ENCODE results near the gene PARD3.

The PARD3 gene

DNA sequence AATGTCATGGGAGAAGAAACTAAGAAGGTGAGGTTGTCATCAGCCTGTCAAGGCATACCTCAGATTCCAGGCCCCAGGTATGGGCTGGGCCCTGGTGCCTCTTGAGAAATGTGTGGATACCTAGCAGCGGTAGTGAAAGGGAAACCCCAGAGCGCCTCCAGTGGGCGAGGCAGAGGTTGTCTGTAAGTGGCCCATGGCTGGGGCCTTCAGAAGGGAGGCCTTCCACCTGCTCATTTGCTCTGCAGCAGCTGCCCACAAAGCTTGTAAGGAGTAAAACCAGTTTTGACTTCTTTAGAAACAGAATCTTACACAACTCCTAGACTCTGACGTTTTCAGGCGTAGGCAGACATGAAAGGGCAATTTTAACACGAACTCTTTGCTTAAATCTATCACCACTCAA, 509.9 kb downstream of the PARD3 start:
- Mint-ChIP-seq H3K4me1 (no peaks in the 10 kb centered on the region), H3K27ac (no peak overlapping the region), H3K4me3 (no peak overlapping the region), H3K9me3 (no peaks in the 10 kb centered on the region), H3K27me3 (no peaks in the 10 kb centered on the region), H3K36me3 (no peaks in the 10 kb centered on the region)

DNA sequence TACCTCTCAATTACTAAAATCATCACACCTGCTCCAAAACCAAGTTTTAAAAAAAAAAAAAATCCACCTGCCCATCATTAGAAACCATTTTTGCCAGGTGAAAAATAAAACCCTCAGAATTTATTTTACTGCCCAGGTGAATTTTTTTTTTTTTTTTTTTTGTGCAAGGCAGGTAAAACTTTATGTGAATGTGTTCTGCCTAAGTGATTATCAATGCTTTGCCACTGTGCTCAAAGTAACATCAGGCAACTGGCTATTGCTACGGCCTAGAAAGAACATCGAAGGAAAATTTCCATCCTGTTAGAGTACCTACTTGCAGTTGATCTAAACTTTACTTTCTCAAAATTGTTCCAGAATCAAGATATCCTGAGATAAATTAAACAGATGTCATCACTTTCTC, 512.1 kb downstream of the PARD3 start:
- H3K36me3 Mint-ChIP-seq, result no peaks in the 10 kb centered on the region
- no peaks in the 10 kb centered on the region for H3K27me3 Mint-ChIP-seq
- H3K9me3 Mint-ChIP-seq, result no peaks in the 10 kb centered on the region
- H3K4me1 Mint-ChIP-seq, result no peaks in the 10 kb centered on the region
- no peak overlapping the region for H3K4me3 Mint-ChIP-seq
- no peak overlapping the region for H3K27ac Mint-ChIP-seq

DNA sequence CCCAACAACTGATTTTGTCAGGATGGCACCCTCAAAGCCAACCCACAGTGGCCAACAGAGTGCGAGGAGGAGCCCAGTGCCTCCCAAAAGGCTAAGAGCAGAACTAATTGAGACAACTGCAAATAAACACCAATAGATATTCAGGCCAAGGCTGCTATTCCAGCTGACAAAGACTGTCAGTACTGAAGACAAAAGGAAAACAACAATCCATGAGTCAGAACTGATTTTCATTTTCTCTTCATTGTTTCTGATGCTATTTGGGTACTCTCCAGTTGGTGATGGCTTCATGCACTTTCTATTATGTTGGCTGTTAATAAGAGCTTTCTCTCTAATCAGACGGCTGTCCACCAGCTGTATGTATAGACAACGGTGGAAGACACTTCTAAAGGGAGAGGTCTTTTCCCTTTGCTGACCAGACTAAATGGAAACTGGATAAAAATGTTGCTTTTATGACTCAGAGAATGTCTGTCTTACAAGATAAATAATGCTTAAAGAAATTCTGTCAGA, 515.9 kb downstream of the PARD3 start:
- H3K36me3 Mint-ChIP-seq, result no peaks in the 10 kb centered on the region
- H3K4me1 Mint-ChIP-seq, result no peaks in the 10 kb centered on the region
- no peaks in the 10 kb centered on the region for H3K9me3 Mint-ChIP-seq
- no peak overlapping the region for H3K27ac Mint-ChIP-seq
- no peaks in the 10 kb centered on the region for H3K27me3 Mint-ChIP-seq
- no peak overlapping the region for H3K4me3 Mint-ChIP-seq

DNA sequence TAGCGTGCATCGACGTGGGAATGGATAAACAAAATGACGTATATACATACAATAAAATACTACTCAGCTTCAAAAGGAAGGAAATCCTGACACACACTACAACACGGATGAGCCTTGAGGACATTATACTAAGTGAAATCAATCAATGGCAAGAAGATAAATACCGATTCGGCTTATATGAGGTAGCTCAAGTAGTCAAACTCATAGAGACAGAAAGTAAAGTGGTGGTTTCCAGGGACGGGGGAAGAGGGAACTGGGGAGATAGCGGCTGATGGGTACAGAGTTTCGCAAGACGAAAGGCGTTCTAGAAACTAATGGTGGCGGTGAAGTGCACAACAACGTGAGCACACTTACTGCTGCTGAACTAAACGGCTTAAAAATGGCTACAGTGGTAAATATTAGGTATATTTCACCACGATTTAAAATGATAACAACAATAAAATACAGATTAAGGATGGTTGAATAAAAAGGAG, 516.7 kb downstream of the PARD3 start:
- Mint-ChIP-seq H3K27me3 (peaks cover 4% of the 10 kb centered on the region), H3K9me3 (no peaks in the 10 kb centered on the region), H3K4me3 (no peak overlapping the region), H3K4me1 (no peaks in the 10 kb centered on the region), H3K27ac (no peak overlapping the region), H3K36me3 (no peaks in the 10 kb centered on the region)

DNA sequence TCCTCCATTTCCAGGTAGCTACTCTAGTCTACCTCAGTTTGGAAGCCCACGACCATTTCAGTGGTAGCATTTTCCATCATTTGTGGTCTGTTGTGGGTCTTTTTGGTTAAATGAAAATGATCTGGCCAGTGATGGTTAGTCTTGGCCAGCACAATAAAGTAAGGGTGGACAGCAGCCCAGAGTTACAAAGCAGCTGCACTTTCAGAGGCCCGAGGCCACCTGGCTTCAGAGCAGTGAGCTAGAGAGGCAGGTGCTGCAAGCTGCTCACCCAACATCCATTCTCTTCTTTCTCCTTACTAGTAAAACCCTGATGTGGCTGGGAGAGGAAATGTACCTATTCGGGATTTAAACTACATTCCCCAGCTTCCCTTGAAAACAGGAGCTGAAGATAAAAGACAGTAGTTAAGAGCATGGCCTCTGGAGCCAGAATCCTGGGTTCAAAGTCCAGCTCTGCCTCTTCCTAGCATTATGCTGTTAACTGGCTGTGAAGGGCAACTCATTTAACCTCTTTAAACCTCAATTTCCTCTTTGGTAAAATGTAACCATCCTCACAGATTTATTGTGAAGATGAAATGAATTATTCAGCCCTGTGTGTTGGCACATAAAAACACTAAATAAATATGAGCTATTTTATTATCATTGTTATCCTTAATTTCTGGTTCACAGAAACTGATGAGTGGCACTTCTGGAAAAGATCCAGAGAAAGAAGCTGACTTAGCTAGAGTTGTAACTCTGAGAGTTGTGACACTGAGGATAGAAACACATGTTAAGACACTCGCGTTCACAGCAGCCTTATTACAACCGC, 517.4 kb downstream of the PARD3 start:
- Mint-ChIP-seq H3K4me3 (no peak overlapping the region), H3K27me3 (peaks cover 4% of the 10 kb centered on the region), H3K4me1 (no peaks in the 10 kb centered on the region), H3K9me3 (no peaks in the 10 kb centered on the region), H3K27ac (no peak overlapping the region), H3K36me3 (no peaks in the 10 kb centered on the region)

DNA sequence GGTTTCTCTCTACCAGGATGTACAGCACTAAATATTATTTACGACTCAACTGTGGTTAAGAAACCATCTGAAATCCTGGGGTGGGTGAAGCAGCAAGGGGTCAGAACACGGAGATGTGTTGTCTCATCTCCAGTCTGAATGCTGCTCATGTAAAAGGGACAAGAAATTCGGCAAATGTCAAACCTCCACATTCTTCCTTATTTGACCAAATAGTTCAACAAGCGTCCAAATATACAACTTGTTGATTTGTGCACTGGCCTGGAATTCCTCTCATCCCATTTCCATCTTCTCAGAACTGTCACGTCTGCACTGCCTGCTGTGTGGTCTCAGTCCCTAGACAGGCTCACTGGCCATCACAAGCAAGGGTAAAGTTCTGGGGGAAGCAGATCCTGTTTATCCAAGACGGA, 520.0 kb downstream of the PARD3 start:
- Mint-ChIP-seq H3K27ac (no peak overlapping the region), H3K9me3 (no peaks in the 10 kb centered on the region), H3K4me1 (no peaks in the 10 kb centered on the region), H3K27me3 (peaks cover 4% of the 10 kb centered on the region), H3K36me3 (no peaks in the 10 kb centered on the region), H3K4me3 (no peak overlapping the region)

DNA sequence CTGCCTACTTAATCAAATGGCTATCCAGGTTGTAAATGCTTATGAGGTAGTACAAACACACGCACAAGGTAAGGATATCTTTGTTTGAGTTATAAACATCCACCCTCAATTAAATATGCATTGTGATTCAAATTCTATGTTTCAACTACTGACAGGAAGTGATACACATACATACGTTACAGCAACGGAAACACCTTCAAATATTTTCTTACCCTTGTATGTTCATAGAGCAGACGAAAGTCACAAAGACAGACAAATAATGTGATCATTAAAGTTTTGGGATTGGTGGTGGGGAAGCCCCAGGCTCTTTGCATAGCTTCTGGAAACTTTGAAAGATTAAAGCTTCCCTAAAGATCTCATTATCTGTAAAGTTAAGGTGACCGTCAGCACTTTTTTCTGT, 521.0 kb downstream of the PARD3 start:
- no peak overlapping the region for H3K4me3 Mint-ChIP-seq
- H3K4me1 Mint-ChIP-seq, result no peaks in the 10 kb centered on the region
- no peaks in the 10 kb centered on the region for H3K36me3 Mint-ChIP-seq
- H3K27me3 Mint-ChIP-seq, result peaks cover 4% of the 10 kb centered on the region
- no peak overlapping the region for H3K27ac Mint-ChIP-seq
- no peaks in the 10 kb centered on the region for H3K9me3 Mint-ChIP-seq

DNA sequence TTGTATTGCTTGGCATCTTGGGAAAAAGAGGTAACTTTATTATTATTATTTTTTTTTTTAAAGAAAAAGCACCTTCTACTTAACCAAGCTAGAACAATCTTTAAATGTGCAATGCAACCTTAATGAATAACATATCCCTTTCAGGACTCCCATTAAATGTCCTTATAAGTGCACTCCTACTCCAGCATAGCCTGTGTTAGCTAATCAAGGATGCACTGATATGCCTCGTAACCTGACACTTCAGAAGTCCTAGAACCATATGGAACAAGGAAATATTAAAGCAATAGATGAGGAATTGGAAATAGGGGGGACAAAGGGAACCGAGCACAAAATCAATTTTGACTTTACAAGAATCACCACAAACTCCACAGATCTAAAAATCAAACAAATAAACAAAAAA, 522.4 kb downstream of the PARD3 start:
- Mint-ChIP-seq H3K4me3 (no peak overlapping the region), H3K9me3 (no peaks in the 10 kb centered on the region), H3K27me3 (peaks cover 4% of the 10 kb centered on the region), H3K4me1 (no peaks in the 10 kb centered on the region), H3K36me3 (no peaks in the 10 kb centered on the region), H3K27ac (no peak overlapping the region)

DNA sequence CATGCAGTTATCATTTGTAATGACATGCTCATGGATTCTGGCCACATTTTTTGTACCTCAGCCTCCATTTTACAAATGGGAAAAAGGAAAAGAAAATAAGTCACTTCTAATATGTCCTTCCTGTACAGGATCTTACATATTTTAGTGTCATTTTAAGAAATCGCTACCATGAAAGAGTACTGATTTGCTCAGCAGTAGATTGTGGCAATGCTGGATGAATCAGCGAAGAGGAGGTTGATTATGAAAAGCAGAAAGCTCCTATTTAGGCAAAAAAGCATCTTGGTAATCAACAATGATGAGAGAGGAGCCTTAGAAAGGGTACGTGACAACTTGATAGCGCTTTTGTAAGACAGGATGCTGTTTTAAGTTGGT, 522.9 kb downstream of the PARD3 start:
- peaks cover 4% of the 10 kb centered on the region for H3K27me3 Mint-ChIP-seq
- no peak overlapping the region for H3K4me3 Mint-ChIP-seq
- no peaks in the 10 kb centered on the region for H3K4me1 Mint-ChIP-seq
- H3K9me3 Mint-ChIP-seq, result no peaks in the 10 kb centered on the region
- no peaks in the 10 kb centered on the region for H3K36me3 Mint-ChIP-seq
- H3K27ac Mint-ChIP-seq, result no peak overlapping the region

DNA sequence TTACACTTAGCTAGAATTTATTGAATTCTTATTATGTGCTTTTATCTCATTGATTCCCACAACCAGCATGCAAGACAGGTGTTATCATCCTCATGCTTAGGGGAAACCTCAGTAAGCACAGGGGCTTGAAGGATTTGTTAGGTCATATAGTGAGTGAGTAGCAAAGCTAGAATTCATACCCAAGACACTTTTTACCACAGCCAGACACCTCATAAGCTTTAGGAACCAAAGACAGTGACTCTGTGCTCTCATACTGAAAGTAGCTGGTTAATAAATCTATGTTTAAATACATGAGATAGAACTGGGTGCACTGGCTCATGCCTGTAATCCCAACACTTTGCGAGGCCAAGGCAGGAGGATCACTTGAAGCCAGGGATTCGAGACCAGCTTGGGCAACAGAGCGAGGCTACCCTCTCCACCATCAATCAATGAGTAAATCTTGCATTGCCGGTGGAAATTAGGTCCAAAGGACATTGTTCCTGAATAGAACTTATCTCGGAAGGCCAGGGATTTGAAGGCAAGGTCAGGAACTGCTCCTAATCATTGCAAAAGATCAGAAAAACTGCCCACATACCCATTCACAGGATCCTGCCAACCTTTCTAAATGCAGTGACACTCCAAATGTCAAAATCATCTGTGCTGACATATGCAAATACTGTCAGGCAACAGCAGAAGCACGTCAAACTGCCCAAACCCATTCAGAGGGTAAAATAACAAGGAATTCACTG, 523.5 kb downstream of the PARD3 start:
- H3K4me1 Mint-ChIP-seq, result no peaks in the 10 kb centered on the region
- no peaks in the 10 kb centered on the region for H3K9me3 Mint-ChIP-seq
- no peak overlapping the region for H3K27ac Mint-ChIP-seq
- H3K27me3 Mint-ChIP-seq, result peaks cover 4% of the 10 kb centered on the region
- no peaks in the 10 kb centered on the region for H3K36me3 Mint-ChIP-seq
- H3K4me3 Mint-ChIP-seq, result no peak overlapping the region

DNA sequence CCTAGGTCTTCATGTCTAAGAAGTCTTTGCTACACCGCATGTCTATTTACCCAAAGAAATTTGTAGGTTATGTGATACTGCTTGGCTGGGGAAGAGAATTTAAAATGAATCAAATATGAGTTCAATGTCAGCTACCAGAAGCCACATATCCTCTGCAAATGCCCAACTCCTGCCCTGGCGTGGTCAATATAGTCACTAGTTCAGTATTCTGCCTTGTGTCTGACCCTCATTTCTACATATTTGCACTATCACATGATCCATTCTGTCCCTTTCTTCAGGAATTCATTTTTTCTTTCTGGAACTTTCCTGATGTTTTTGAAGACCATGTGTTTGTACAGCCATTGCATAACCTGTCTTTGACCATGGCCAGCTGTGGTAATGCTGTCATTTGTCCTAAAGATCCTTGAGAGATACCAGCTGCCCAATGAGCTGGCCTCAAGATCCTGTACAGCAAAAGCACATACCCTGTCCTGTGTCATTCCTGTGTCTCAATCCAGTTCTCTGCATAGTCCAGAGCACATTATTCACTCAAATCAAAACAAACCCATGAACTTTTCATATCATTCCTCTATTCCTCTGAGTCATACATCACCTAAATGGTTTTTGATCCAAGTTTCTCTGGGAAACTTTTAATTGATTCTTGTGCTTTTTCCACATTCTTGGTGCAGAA, 524.5 kb downstream of the PARD3 start:
- no peaks in the 10 kb centered on the region for H3K9me3 Mint-ChIP-seq
- H3K27me3 Mint-ChIP-seq, result peaks cover 4% of the 10 kb centered on the region
- H3K27ac Mint-ChIP-seq, result no peak overlapping the region
- H3K36me3 Mint-ChIP-seq, result no peaks in the 10 kb centered on the region
- no peaks in the 10 kb centered on the region for H3K4me1 Mint-ChIP-seq
- H3K4me3 Mint-ChIP-seq, result no peak overlapping the region

DNA sequence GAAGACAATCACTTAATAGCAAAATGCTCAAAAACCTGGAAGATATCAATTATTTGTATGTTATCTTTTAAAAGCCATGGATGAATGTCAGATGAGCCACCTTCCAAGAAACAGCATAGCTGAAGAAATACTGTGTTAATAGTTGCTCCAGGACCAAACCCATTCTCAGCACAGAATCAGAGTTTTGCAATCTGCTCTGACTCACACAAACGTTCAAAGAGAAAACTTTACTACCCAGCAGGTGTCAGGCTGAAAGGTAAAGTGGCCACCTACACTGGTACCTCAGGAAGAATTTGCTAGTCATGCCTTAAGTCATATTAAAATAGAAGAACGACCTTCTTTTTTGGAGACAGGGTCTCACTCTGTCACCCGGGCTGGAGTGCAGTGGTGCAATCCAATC, 526.5 kb downstream of the PARD3 start:
- Mint-ChIP-seq H3K4me1 (no peaks in the 10 kb centered on the region), H3K4me3 (no peak overlapping the region), H3K27ac (no peak overlapping the region), H3K36me3 (no peaks in the 10 kb centered on the region), H3K27me3 (peaks cover 2% of the 10 kb centered on the region), H3K9me3 (no peaks in the 10 kb centered on the region)

DNA sequence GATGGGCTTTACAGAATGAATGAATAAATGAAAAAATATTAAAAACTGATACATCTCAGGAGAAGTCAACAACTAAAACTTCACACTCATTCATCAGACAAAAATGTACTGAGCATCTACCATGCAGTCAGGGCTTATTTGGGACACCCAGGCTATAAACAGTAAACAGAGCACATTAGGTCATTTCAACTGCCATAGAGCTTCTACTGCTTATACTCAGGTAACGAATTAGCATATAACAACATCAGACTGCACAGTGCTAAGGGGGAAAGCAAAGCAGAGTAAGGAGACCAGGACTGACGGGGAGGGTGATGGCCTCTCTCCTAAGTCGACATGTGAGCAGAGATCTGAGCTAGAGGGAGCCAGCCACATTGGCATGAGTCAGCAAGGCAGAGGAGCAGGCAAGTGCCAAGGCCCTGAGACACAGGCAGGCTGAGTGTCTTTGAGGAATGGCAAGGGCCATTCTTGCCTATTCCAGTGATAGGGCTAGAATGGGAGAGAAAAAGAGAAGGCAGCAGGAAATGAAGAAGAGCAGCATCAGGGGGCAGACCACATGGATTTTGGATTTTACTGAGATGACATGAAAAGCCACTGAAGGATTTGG, 528.9 kb downstream of the PARD3 start:
- Mint-ChIP-seq H3K36me3 (no peaks in the 10 kb centered on the region), H3K27ac (no peak overlapping the region), H3K9me3 (no peaks in the 10 kb centered on the region), H3K27me3 (no peaks in the 10 kb centered on the region), H3K4me1 (no peaks in the 10 kb centered on the region), H3K4me3 (no peak overlapping the region)

DNA sequence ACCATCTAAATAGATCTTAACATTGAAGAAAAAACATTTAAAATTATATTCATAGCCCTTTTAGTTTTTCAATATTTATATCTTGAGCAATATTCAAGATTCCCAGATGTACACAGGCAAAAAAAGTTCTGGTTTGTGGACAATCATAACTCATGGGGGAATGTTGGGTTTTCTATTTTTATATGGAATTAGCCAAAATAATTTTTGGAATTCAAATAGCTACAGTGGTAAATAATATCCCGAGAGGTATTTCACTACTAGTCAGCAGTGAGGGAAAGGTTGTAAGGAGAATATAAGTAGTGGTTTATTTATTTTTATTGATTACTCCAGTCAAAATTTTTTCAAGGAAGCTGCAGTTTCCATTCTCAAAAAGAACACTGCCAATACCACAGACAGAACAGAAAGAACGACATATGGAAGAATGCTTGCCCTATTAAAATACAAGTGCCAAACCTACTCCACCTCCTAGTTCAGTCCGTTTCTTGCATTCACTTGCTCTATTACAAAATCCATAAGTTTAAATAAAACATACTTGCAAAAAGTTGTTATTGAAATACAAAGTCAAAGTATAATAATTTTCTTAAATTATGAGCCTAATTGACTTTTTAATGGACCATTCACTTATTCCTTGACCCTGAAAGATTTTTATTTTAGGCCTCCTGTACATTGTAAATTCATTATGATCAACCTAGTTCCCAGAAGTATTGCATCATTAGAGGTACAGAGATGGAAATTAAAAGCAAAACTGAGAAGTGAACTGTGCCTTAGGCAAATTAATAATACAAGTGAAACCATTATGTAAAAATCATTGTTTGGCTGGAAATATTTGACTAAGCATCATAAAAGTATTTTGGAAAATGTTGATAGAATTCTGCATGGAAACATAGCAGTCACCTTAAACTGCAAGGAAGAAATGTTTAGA, 533.2 kb downstream of the PARD3 start:
- Mint-ChIP-seq H3K27me3 (peaks cover 1% of the 10 kb centered on the region), H3K4me1 (no peaks in the 10 kb centered on the region), H3K27ac (no peak overlapping the region), H3K4me3 (no peak overlapping the region), H3K36me3 (no peaks in the 10 kb centered on the region), H3K9me3 (no peaks in the 10 kb centered on the region)
